HG02970 (cell line): ENCODE measurements around the gene SH2D1B.
"Not testable (repeated sequence)": the region's sequence is repeated elsewhere in the genome, so short reads cannot be mapped to it uniquely, and the experiment has no call there.

Experiments
- ATAC-seq: cut with Tn5 transposase; IDR thresholded peaks from one replicate; pipeline ENCODE4 v1.9.1; 2021; ENCODE audit warnings: mild to moderate bottlenecking, moderate library complexity, moderate number of reproducible peaks; ENCODE audit not compliant: unreplicated experiment, low FRiP score

Gene SH2D1B

DNA sequence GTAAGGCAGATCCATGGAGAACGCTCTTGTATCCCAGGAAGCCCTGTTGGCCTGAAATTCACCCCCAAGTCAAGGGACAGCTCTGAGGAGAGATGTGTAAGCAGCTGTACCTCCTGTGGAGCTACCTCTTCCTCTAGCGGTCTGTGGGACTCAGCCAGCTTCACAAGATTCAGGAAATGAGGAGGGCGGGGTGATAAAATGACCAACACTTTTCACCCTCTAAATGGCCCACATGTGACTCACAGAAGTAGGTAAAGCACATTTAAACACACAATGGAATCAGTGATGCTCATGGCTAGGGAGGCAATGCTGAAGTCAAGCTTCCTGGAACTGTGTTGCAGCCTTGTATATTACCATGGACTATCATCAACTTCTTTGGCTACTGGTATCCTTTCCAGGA is at the start of gene SH2D1B:
TSS of gene SH2D1B (minus strand) at position 135 of the 400 bp plus-strand sequence. CDS start at position 15, 120 bp downstream.
- no peak for ATAC-seq

GRCh38 chr1:162458236-162458635 is 46.3 kb upstream of the SH2D1B start:
- no peak for ATAC-seq

DNA sequence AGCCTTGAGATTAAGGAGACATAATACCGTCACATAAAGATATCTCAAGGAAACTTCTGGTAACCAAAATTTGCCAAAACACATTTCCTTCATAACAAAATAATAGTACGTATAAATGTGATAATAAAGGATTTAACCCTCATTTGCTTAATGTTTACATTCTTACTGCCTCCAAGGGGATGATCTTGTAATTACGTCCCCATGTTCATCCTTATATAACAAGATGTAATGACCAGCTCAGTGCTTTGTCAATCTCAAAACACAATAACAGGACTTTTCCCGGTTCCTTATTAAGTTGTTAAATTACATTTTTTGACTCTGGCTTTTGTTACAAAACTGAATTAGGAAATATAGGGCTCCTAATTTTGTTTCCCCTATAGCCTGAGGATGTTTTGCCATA is 44.4 kb upstream of the SH2D1B start:
- ATAC-seq, result no peak

- not testable (repeated sequence) for ATAC-seq
Observed at GRCh38 chr1:162454361-162454760, 42.4 kb upstream of the SH2D1B start.

- ATAC-seq, result no peak
Observed at GRCh38 chr1:162446946-162447345, 35.0 kb upstream of the SH2D1B start.

DNA sequence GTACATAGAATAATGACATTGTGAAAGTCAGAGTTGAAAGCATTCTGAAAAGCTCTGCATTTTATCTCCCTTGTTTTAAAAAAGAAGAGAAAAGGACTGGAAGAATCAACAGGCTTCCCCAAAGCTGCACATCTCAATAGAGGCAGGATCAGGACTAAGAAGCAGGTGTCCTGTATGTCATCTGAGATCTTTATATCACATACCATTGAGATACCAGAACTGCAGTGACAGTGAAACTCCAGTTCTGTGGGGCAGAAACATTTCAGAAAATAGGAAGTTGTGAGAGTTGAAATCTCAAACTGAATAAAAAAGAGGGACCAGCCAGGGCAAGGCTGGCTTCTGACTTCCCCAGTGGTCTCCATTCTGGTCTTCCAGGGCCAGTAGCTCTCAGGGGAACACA is 33.0 kb upstream of the SH2D1B start:
- no peak for ATAC-seq

- not testable (repeated sequence) for ATAC-seq
Observed at GRCh38 chr1:162432977-162433713, 21.2 kb upstream of the SH2D1B start.

- ATAC-seq, result no peak
Observed at GRCh38 chr1:162430583-162430982, 18.6 kb upstream of the SH2D1B start.

- no peak for ATAC-seq
Observed at GRCh38 chr1:162422662-162423375, 10.9 kb upstream of the SH2D1B start.

GRCh38 chr1:162421258-162422164 is 9.6 kb upstream of the SH2D1B start:
- no peak for ATAC-seq

- ATAC-seq, result no peak
Observed at GRCh38 chr1:162420120-162420519, 8.2 kb upstream of the SH2D1B start.

- ATAC-seq, result not testable (repeated sequence)
Observed at GRCh38 chr1:162419450-162419931, 7.6 kb upstream of the SH2D1B start.

DNA sequence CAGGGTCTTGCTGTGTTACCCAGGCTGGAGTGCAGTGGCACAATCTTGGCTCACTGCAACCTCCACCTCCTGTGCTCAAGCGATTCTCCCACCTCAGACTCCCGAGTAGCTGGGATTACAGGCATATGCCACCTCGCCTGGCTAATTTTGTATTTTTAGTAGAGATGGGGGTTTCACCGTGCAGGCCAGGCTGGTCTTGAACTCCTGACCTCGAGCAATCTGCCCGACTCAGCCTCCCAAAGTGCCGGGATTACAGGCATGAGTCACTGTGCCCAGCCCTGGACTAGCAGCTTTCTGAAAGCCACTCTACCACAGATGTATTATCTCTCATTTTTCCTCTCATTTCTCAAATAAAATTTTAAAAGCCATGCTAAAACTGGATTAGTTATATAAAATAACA is 6.6 kb upstream of the SH2D1B start:
- not testable (repeated sequence) for ATAC-seq

GRCh38 chr1:162417650-162418049 is 5.7 kb upstream of the SH2D1B start:
- ATAC-seq, result no peak

- ATAC-seq, result no peak
Observed at GRCh38 chr1:162416909-162417308, 5.0 kb upstream of the SH2D1B start.

- ATAC-seq, result no peak
Observed at GRCh38 chr1:162416215-162416614, 4.3 kb upstream of the SH2D1B start.

DNA sequence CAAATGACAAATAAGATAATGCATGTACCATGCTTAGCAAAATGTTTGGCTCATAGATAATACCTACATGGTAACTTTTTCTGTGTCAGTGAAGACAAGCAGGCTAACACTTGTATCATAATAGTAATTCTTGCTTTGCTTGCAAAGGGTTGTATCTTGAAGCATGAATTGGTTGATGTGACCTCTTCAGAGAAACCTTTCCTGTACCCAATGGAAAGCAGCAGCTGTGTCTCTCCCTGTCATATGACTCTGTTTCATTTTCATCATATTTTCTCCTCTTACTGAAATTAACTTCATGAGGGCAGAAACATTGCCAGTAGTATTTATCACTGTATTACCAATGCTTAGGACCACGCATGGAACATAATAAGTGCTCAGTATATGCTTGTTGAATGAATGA is 4.4 kb downstream of the SH2D1B start:
- no peak for ATAC-seq

DNA sequence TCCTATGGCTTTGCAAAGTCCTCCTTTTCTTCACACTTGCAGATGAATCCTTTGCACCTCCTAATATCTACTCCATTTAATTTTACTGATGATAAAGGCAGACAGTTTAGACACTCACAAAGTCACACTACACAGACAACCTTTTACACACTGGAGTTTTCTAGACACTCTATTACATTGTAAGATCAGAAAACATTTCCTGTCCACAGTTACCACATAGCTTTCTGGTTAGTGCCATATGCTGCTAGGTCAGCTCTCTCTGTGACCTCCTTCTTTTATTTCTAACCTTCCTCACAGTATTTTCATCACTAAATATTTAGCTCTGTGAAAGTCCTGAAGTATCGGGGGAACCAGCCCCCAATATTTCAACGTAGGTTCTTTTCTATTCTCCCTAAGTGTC is 5.1 kb downstream of the SH2D1B start:
- ATAC-seq, result no peak

GRCh38 chr1:162405800-162406199 is 6.1 kb downstream of the SH2D1B start:
- no peak for ATAC-seq

GRCh38 chr1:162404550-162405160 is 7.3 kb downstream of the SH2D1B start:
- ATAC-seq, result no peak
